AG04450 (cell line): ENCODE data around the gene DPP9. TPM values are rescaled to one million over a fixed set of nuclear protein-coding genes. Genes with fewer than 3 reads are reported as not detected.

ENCODE experiments used
- CTCF ChIA-PET: fragments of 300-600, 350-600 bp; formaldehyde crosslinking; extraction: SDS; loops from one replicate; lab custom pipeline; 2022; ENCODE audit warnings: antibody characterized with exemption, inconsistent platforms; lab: Charles Lee
- POLR2A ChIA-PET: fragments of 350-600 bp; formaldehyde crosslinking; extraction: SDS; loops from one replicate; lab custom pipeline; 2021; ENCODE audit warnings: antibody characterized with exemption, inconsistent platforms; lab: Yijun Ruan, JAX
- DNase-seq: peaks from one replicate; pipeline ENCODE4 v3.0.0-alpha.2; 2011; ENCODE audit warnings: low read depth, low spot score
- H3K27ac ChIP-seq: one replicate; pipeline ENCODE4 v1.5.1; 2012; ENCODE audit warnings: low read depth, low read length, control low read depth
- H3K27me3 ChIP-seq: one replicate; pipeline ENCODE4 v1.6.0; 2012; ENCODE audit warnings: low read length; ENCODE audit not compliant: control insufficient read depth, insufficient read depth
- H3K4me3 ChIP-seq: 2 replicates; pipeline ENCODE4 v1.5.1; 2011; ENCODE audit warnings: mild to moderate bottlenecking, low read depth, low read length, control low read depth
- H3K9me3 ChIP-seq: 2 replicates; pipeline ENCODE4 v1.5.1; 2012; ENCODE audit warnings: low read length; ENCODE audit not compliant: control insufficient read depth, insufficient read depth
- polyA plus RNA-seq: library from polyadenylated mRNA; depleted of rRNA; stranded (reverse); fragments of >200 nt; gene quantifications from 2 replicates; pipeline ENCODE4 v1.2.3, GENCODE V29; 2011
- TF ChIP-seq, protein P1 (sequence below): IDR thresholded peaks from 2 replicates; pipeline ENCODE4 v1.5.1; 2011; ENCODE audit warnings: low read depth, low read length, control low read depth, inconsistent platforms

Gene DPP9
- polyA plus RNA-seq, 1 experiment, result 5.6 TPM

DNA sequence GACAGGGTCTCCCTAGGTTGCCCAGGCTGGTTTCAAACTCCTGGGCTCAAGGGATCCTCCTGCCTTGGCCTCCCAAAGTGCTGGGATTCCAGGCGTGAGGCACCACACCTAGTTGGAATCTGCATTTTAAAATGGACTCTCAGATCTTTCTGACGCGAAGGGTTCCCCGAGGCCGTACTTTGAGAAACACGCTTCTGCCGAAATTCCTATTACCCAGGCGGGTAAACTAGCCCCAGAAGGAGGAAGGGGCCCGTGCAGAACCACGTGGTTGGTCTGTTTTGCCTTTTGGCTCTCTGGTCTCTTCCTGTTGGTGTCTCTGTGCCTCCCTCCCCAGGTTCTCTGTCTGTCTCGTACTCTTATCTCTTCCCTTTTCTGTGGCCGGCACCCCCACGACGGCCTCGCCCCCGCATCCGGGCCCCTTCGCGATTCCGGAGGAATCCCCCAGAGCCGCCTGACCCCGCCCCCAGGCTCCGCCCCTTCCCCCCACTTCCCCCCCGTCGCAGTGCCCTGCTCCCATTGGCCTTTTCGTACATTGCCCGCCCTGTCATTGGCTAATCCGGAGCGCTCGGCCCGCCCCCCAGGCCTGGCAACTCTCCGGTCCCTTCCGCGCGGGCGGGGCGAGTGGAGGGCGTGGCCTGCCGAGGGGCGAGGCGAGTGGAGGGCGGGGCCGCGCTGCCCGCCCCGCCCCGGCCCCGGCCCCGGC, 84.7 kb downstream of the DPP9 start, which contains the start of gene TNFAIP8L1:
Gene TNFAIP8L1 (plus strand): TSS at position 689 of the 703 bp plus-strand sequence. CDS start 12,354 bp downstream, outside the sequence.
- Histone ChIP-seq H3K27ac (peak within 1 kb of the TSS; percentile 61), H3K9me3 (no peaks in the 10 kb centered on the region; the same call in 1 of the 2 replicates), H3K4me3 (peak within 1 kb of the TSS; percentile 80), H3K27me3 (no peaks in the 10 kb centered on the region)
- TF ChIP-seq, protein P1, sequence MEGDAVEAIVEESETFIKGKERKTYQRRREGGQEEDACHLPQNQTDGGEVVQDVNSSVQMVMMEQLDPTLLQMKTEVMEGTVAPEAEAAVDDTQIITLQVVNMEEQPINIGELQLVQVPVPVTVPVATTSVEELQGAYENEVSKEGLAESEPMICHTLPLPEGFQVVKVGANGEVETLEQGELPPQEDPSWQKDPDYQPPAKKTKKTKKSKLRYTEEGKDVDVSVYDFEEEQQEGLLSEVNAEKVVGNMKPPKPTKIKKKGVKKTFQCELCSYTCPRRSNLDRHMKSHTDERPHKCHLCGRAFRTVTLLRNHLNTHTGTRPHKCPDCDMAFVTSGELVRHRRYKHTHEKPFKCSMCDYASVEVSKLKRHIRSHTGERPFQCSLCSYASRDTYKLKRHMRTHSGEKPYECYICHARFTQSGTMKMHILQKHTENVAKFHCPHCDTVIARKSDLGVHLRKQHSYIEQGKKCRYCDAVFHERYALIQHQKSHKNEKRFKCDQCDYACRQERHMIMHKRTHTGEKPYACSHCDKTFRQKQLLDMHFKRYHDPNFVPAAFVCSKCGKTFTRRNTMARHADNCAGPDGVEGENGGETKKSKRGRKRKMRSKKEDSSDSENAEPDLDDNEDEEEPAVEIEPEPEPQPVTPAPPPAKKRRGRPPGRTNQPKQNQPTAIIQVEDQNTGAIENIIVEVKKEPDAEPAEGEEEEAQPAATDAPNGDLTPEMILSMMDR, result no peak
- POLR2A ChIA-PET, result no interaction called here
- DNase-seq, result peak; percentile 82
- CTCF ChIA-PET, result interaction anchor here (0.6 kb wide), 1 partner anchor 32 kb away, joined by 3 read pairs; no protein-coding TSS in a partner anchor

DNA sequence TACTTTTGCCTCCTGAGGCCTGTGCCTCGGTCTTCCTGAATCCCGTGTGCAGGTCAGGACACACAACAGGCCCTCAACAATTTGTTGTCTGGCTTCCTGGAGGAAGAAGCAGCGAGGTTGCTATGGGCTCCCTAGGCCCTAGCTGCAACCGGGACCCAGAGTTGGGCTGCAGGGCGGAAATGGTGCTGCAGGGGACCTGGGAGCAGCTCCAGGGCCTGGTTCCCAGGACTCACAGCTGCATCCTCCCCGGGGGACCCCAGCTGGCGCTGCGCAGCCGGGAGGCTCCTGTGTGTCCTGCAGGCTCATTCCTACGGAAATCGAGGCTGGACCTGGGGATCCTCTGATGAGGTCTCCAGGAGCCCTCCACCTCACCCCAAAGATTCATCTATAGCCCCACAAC, 85.3 kb downstream of the DPP9 start:
- ChIA-PET CTCF (interaction anchor here (1.9 kb wide), 1 partner anchor 52 kb away, joined by 5 read pairs; no protein-coding TSS in a partner anchor), POLR2A (no interaction called here)
- H3K27ac ChIP-seq, result no peak overlapping the region
- H3K4me3 ChIP-seq, result no peak overlapping the region
- DNase-seq, result no peak
- H3K27me3 ChIP-seq, result no peaks in the 10 kb centered on the region
- TF ChIP-seq, protein P1, result no peak
- no peaks in the 10 kb centered on the region; the same call in 1 of the 2 replicates for H3K9me3 ChIP-seq

DNA sequence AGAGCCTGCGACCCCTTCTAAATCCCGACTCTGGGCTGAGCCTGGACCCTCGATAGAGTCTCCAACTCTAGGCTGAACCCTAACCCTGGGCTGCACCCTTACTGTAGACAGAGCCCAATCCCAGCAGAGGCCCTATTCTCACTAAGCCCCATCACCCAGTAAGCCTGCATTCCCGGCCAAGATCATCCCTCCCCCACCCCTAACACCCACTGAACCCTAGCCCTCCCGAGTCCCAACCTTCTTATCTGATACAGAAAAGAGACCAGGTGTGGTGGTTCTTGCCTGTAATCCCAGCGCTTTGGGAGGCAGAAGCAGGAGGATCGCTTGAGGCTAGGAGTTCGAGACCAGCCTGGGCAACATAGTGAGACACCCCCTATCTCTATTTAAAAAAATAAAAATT, 86.9 kb downstream of the DPP9 start:
- Histone ChIP-seq H3K4me3 (no peak overlapping the region), H3K27me3 (no peaks in the 10 kb centered on the region), H3K27ac (no peak overlapping the region), H3K9me3 (no peaks in the 10 kb centered on the region; the same call in 1 of the 2 replicates)
- no peak for DNase-seq
- CTCF ChIA-PET, result interaction anchor here (0.5 to 2.2 kb wide), 41 partner anchors 9 to 563 kb away, joined by 3 to 56 read pairs (median 5); partner anchors contain the start of genes HDGFL2 and SEMA6B
- TF ChIP-seq, protein P1, result no peak
- POLR2A ChIA-PET, result interaction anchor here (1.0 kb wide), 1 partner anchor 52 kb away, joined by 4 read pairs; no protein-coding TSS in a partner anchor

DNA sequence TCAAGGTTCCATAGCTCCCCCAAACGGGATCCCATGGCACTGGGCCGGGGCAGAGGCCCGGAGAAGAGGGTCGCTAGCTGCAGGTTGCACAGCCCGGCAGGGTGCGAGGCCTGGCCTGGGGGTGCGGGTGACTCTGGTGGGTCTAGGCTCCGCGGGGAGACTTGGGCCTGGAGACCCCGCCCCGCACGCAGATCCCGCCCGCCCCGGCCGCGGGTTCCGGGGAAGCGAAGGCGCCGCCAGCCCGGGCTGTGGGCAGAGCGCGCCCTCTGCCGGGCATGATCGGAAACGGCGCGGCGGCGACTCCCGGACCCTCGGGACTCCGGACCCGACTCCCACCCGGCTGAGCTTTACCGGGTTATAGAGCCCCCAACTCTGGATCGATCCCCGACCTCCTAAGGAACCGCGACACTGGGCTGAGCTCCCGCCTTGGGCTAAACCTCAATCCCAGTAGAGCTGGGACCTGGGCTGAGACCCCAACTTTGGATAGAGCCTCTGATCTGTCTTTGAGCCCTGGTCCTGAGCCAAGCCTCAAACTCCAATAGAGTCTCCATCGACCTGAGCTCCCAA, 87.4 kb downstream of the DPP9 start:
- POLR2A ChIA-PET, result interaction anchor here (0.7 to 1.0 kb wide), 2 partner anchors 44 to 51 kb away, joined by 3 to 4 read pairs; no protein-coding TSS in a partner anchor
- no peak for DNase-seq
- TF ChIP-seq, protein P1, result peak; percentile 73
- Histone ChIP-seq H3K27ac (no peak overlapping the region), H3K9me3 (no peaks in the 10 kb centered on the region; the same call in 1 of the 2 replicates), H3K4me3 (peak overlapping the region; percentile 56), H3K27me3 (no peaks in the 10 kb centered on the region)
- CTCF ChIA-PET, result interaction anchor here (0.5 to 2.2 kb wide), 45 partner anchors 9 to 563 kb away, joined by 3 to 56 read pairs (median 4); partner anchors contain the start of genes HDGFL2 and SEMA6B
